Tibial nerve (tissue), 4 donors: ENCODE results near the gene MARCHF6.

ENCODE experiments used
- EP300 ChIP-seq, 2 donors: sonication (generic); formaldehyde crosslinking; IDR thresholded peaks; one replicate each; pipeline ENCODE4 v1.6.1; 2017; ENCODE audit warnings: antibody characterized with exemption in 2 of 2, mild to moderate bottlenecking in 1 of 2
- POLR2A ChIP-seq, 2 donors: fragments of 450-650 bp; IDR thresholded peaks; one replicate each; pipeline ENCODE4 v1.6.1; 2017; ENCODE audit warnings: antibody characterized with exemption in 2 of 2, mild to moderate bottlenecking in 2 of 2, moderate library complexity in 2 of 2
- TF ChIP-seq, protein P1 (sequence below), 5 experiments: fragments of 200-600 bp in 3 of 5; fragments of 450-650 bp in 2 of 5; sonication (generic) in 3 of 5; IDR thresholded peaks; one replicate each; pipeline ENCODE4 v1.5.1; 2016 to 2019; ENCODE audit warnings: antibody characterized with exemption in 5 of 5, mild to moderate bottlenecking in 3 of 5, moderate library complexity in 2 of 5

- TF ChIP-seq, protein P1, sequence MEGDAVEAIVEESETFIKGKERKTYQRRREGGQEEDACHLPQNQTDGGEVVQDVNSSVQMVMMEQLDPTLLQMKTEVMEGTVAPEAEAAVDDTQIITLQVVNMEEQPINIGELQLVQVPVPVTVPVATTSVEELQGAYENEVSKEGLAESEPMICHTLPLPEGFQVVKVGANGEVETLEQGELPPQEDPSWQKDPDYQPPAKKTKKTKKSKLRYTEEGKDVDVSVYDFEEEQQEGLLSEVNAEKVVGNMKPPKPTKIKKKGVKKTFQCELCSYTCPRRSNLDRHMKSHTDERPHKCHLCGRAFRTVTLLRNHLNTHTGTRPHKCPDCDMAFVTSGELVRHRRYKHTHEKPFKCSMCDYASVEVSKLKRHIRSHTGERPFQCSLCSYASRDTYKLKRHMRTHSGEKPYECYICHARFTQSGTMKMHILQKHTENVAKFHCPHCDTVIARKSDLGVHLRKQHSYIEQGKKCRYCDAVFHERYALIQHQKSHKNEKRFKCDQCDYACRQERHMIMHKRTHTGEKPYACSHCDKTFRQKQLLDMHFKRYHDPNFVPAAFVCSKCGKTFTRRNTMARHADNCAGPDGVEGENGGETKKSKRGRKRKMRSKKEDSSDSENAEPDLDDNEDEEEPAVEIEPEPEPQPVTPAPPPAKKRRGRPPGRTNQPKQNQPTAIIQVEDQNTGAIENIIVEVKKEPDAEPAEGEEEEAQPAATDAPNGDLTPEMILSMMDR (IDR thresholded peaks at IDR 0.05) = no peak
- no peak for TF ChIP-seq POLR2A (IDR thresholded peaks at IDR 0.05)
- no peak for TF ChIP-seq EP300 (IDR thresholded peaks at IDR 0.05)
Observed at GRCh38 chr5:10324518-10325370, 28.8 kb upstream of the MARCHF6 start.
